Type B pancreatic cell (in vitro differentiated cells): Measurements from ENCODE around the gene VIT. TPM values are rescaled to one million over a fixed set of nuclear protein-coding genes. Genes with fewer than 3 reads are reported as not detected.

Experiments used
- DNase-seq: peaks from one replicate; pipeline ENCODE4 v3.0.0; 2021; ENCODE audit warnings: mixed read lengths; ENCODE audit not compliant: unreplicated experiment; ENCODE audit errors: extremely low spot score
- H3K27ac Mint-ChIP-seq: 2 replicates; pipeline ENCODE4 v1.8.0; 2021; ENCODE audit warnings: mild to moderate bottlenecking, mixed read lengths
- H3K27me3 Mint-ChIP-seq: 2 replicates; pipeline ENCODE4 v1.8.0; 2021; ENCODE audit warnings: mixed read lengths
- H3K36me3 Mint-ChIP-seq: 2 replicates; pipeline ENCODE4 v1.8.0; 2021; ENCODE audit warnings: mixed read lengths
- H3K4me1 Mint-ChIP-seq: one replicate; pipeline ENCODE4 v1.8.0; 2021; ENCODE audit warnings: mixed read lengths; ENCODE audit not compliant: unreplicated experiment
- H3K4me3 Mint-ChIP-seq: 2 replicates; pipeline ENCODE4 v1.8.0; 2021; ENCODE audit warnings: mild to moderate bottlenecking, mixed read lengths
- H3K9me3 Mint-ChIP-seq: 2 replicates; pipeline ENCODE4 v1.8.0; 2021; ENCODE audit warnings: mixed read lengths
- long read RNA-seq: library from polyadenylated mRNA; unstranded; transcript quantifications from one replicate; pipeline ENCODE4 v2.0.0, GENCODE V29; 2020
- total RNA-seq: library from RNA; stranded (reverse); gene quantifications from 2 replicates; pipeline ENCODE4 v1.2.1, GENCODE V29; 2021; ENCODE audit warnings: low replicate concordance
- TF ChIP-seq, protein P1 (sequence below): fragments of 200-600 bp; sonication (generic); conservative IDR thresholded peaks from 2 replicates; pipeline ENCODE4 v1.5.0; 2021; ENCODE audit warnings: antibody characterized with exemption, mild to moderate bottlenecking

VIT gene, protein sequence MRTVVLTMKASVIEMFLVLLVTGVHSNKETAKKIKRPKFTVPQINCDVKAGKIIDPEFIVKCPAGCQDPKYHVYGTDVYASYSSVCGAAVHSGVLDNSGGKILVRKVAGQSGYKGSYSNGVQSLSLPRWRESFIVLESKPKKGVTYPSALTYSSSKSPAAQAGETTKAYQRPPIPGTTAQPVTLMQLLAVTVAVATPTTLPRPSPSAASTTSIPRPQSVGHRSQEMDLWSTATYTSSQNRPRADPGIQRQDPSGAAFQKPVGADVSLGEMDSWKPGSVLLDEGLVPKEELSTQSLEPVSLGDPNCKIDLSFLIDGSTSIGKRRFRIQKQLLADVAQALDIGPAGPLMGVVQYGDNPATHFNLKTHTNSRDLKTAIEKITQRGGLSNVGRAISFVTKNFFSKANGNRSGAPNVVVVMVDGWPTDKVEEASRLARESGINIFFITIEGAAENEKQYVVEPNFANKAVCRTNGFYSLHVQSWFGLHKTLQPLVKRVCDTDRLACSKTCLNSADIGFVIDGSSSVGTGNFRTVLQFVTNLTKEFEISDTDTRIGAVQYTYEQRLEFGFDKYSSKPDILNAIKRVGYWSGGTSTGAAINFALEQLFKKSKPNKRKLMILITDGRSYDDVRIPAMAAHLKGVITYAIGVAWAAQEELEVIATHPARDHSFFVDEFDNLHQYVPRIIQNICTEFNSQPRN
- total RNA-seq = 1.2 and 1.4 TPM in 2 replicates
- long read RNA-seq, partial matches to known transcripts = 0 of 9 reads
- long read RNA-seq, other reads (novel, unspliced or antisense) = 4 of 9 reads

DNA sequence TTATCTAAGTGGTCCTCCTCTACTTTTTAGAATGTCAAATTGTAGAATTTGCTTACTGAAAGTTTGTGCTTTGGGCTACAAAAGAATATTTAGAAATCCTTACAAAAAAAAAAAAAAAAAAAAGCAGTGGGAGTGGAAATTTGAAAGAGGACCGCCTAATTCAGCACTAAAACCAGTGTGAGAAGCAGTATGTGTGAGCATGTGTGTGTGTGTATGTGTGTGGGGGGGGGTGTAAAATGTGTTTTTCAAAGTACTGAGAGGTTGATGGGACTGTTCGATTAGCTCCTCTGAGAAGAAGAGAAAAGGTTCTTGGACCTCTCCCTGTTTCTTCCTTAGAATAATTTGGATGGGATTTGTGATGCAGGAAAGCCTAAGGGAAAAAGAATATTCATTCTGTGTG is at the start of gene VIT:
VIT (plus strand) TSS at position 175 of the 400 bp plus-strand sequence. CDS start 19,664 bp downstream, outside the sequence.
- H3K36me3 Mint-ChIP-seq = no peaks in the 10 kb centered on the region
- peaks cover 22% of the 10 kb centered on the region for H3K4me1 Mint-ChIP-seq
- no peak for DNase-seq
- peak within 1 kb of the TSS; percentile 12 for H3K27ac Mint-ChIP-seq
- no peaks in the 10 kb centered on the region for H3K9me3 Mint-ChIP-seq
- peaks cover 9% of the 10 kb centered on the region for H3K27me3 Mint-ChIP-seq
- TF ChIP-seq, protein P1, sequence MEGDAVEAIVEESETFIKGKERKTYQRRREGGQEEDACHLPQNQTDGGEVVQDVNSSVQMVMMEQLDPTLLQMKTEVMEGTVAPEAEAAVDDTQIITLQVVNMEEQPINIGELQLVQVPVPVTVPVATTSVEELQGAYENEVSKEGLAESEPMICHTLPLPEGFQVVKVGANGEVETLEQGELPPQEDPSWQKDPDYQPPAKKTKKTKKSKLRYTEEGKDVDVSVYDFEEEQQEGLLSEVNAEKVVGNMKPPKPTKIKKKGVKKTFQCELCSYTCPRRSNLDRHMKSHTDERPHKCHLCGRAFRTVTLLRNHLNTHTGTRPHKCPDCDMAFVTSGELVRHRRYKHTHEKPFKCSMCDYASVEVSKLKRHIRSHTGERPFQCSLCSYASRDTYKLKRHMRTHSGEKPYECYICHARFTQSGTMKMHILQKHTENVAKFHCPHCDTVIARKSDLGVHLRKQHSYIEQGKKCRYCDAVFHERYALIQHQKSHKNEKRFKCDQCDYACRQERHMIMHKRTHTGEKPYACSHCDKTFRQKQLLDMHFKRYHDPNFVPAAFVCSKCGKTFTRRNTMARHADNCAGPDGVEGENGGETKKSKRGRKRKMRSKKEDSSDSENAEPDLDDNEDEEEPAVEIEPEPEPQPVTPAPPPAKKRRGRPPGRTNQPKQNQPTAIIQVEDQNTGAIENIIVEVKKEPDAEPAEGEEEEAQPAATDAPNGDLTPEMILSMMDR = no peak
- peak within 1 kb of the TSS; percentile 44 for H3K4me3 Mint-ChIP-seq

GRCh38 chr2:36650031-36650829 is 46.3 kb upstream of the VIT start:
- TF ChIP-seq, protein P1 = no peak
- Mint-ChIP-seq H3K4me3 (no peak overlapping the region), H3K4me1 (no peaks in the 10 kb centered on the region), H3K27ac (peak overlapping the region; percentile 75), H3K36me3 (no peaks in the 10 kb centered on the region), H3K27me3 (no peaks in the 10 kb centered on the region), H3K9me3 (peaks cover 14% of the 10 kb centered on the region)
- DNase-seq = no peak

GRCh38 chr2:36653155-36653554 is 43.4 kb upstream of the VIT start:
- H3K9me3 Mint-ChIP-seq = peaks cover 7% of the 10 kb centered on the region
- no peak overlapping the region for H3K4me3 Mint-ChIP-seq
- TF ChIP-seq, protein P1 = no peak
- no peaks in the 10 kb centered on the region for H3K27me3 Mint-ChIP-seq
- no peaks in the 10 kb centered on the region for H3K4me1 Mint-ChIP-seq
- H3K36me3 Mint-ChIP-seq = no peaks in the 10 kb centered on the region
- no peak overlapping the region for H3K27ac Mint-ChIP-seq
- no peak for DNase-seq

- peaks cover 7% of the 10 kb centered on the region for H3K9me3 Mint-ChIP-seq
- DNase-seq = no peak
- no peaks in the 10 kb centered on the region for H3K27me3 Mint-ChIP-seq
- TF ChIP-seq, protein P1 = no peak
- H3K36me3 Mint-ChIP-seq = no peaks in the 10 kb centered on the region
- H3K27ac Mint-ChIP-seq = no peak overlapping the region
- H3K4me1 Mint-ChIP-seq = no peaks in the 10 kb centered on the region
- H3K4me3 Mint-ChIP-seq = no peak overlapping the region
These were observed 42.4 kb upstream of the VIT start for GRCh38 chr2:36653967-36654694.

DNA sequence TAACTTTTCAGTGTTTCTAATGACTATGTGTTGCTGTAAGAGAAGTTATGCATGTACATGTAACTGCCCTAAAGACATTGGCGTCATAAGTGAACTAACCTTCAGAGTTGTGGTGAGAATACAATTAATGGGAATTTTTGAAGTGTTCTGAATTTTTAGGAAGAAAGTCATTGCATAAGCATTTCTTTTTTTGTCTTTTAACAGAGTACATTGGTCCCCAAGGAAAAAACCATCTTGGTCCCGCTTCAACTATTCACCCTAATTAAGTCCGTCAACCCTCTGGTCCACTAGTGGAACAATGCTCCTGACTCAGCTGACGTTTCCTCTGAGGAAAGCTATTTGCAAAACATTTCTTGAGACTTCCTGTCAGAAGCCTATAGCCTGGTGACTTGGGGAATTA is 41.1 kb upstream of the VIT start:
- Mint-ChIP-seq H3K36me3 (no peaks in the 10 kb centered on the region), H3K9me3 (no peaks in the 10 kb centered on the region), H3K27me3 (no peaks in the 10 kb centered on the region), H3K27ac (no peak overlapping the region), H3K4me1 (no peaks in the 10 kb centered on the region), H3K4me3 (no peak overlapping the region)
- no peak for DNase-seq
- TF ChIP-seq, protein P1 = no peak
